HG03060 (cell line): ENCODE results near the gene KCND3.

Experiments used
- ATAC-seq: cut with Tn5 transposase; IDR thresholded peaks from one replicate; pipeline ENCODE4 v1.9.1; 2021; ENCODE audit warnings: low read depth, moderate number of reproducible peaks; ENCODE audit not compliant: unreplicated experiment

The KCND3 gene

DNA sequence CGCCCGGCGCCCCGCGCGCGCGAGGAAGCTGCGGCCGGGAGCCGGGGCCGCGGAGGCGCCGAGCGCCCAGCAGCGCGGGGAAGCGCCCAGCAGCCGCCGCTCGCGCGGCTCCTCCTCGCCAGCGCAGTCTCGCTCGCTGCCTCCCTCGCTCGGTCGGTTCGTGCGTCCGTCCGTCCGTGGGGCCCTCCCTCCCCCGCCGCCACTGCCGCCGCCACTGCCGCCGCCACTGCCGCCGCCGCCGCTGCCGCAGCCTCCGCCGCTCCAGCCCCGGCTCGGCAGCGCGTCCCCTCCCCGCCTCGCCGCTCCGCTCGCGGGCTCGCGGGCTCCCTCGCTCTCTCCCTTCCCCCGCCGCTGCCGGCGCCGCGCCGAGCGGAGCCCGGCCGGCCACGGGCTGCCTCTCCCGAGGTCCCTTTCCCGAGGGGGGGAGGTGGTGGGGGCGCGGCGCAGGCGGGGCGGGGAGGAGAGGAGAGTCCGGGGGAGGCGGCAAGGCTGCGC lies at the start of gene KCND3:
Gene KCND3, minus strand, starts transcription at position 138 of the 495 bp plus-strand sequence.
- ATAC-seq = no peak

DNA sequence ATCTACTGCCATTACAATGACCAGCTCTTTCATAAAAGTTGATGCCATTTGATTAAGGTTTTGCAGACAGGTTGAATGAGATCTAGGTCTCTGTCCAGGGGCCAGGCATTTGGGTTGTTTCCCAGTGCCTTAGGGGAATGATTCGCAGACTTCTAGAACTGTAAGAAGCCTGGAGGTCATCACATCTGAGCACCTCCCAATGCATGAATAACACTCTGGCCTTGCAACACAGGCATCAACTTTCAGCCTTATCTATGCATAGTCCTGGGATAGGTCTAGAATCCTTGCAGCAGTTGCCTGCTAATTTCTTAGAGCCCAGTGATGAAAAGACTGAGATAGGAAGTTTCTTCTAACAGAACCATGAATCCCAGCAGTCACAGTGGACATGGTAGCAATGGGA lies 44.8 kb upstream of the KCND3 start:
- ATAC-seq = no peak

DNA sequence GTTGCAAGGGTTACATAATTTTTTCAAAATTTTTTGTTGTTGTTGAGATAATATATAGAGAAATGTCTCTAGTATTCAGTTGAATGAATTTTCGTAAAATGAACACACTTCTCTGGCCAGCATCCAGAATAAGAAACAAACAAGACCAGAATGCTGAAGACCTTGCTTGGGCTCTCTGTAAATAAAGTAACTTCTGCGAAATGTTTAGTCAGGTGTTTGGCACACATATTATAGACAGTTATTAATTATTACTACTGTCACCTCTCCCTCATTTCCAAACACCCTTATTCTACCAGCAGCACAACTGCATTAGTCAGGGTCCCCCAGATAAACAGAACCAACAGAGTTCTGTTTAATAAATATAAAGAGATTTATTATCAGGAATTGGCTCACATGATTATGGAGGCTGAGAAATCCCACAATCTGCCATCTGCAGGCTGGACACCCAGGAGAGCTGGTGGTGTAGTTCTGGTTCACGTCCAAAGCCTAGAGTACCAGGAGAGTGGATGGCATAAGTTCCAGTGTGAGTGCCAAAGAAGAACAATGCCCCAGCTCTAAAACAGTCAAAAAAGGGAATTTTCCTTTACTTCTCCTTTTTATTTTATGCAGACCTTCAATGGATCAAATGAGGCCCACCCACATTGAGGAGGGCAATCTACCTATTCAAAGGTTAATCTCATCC lies 44.1 kb upstream of the KCND3 start:
- ATAC-seq = no peak

DNA sequence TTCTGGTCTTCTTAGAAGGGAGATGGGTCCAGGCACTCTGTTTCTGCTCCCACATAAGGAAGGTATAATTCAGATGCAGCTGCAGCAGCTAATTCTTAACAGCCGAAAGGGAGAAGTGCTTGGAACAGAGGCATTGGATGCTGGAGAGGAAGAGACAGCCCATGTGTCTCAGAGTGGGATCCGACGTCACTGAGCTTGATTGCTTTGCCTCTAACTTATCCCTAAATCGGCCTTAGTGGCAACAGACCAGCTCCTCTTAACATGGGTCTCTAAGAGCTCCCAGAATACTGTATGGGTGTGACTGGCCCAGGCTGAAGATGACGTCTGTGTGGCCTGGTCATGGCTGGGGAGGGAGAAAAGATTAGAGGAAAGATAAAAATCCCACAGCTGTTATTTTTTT lies 40.7 kb upstream of the KCND3 start:
- no peak for ATAC-seq

DNA sequence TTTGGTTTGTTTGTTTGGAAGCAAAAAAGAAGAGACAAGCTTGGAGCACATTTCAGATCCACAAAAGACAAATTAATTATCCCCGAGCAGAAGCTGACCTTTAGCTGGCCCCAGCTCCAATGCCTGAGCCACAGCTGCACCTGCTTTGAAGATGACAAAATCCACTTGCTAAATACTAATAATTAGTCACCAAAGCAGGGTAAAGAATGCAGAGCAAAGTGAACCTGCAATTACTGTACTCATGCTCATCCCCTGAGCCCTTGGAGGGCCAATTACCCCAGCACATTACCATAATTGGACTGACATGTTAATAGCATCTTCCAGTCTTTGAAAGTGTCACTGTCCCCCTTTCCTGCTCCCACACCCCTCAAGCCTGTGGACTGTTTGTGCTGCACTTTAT lies 38.2 kb upstream of the KCND3 start:
- ATAC-seq = no peak

DNA sequence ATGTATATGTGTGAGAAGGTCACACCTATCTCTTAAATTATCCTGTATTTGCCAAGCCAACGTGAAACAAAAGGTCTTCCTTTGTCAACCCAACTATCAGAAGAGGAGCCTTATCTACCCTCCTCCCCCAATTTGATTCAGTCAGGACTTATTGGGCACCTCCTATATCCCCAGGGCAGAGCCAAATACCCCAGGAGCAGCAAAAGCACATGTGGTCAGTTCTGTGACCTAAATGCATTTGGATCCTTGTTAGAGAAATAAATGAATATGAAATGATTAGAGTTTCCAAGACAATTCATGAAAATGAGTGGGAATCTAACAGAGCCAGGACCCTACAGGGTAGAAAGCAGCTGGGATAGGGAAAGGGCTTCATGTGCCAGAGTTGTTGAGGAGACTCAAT lies 37.0 kb upstream of the KCND3 start:
- ATAC-seq = no peak

DNA sequence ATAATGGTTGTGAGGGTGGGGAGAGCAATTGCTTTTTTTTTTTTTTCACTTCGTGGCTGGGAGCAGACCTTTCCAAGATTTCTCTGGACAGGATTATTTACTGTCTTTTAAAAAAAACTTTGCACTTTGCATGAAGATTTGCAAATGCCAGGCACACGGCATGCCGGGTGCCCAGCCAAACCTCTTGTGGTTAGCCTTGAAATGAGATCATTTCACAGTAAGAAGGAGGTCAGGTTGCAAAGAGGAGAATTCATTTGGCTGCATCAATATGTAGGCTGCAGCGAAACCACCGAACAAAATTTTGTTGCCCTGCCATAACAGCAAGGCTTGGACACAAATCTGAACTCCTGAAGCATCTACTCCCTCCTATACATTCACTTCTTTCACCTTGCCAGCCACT lies 36.5 kb upstream of the KCND3 start:
- ATAC-seq = no peak

DNA sequence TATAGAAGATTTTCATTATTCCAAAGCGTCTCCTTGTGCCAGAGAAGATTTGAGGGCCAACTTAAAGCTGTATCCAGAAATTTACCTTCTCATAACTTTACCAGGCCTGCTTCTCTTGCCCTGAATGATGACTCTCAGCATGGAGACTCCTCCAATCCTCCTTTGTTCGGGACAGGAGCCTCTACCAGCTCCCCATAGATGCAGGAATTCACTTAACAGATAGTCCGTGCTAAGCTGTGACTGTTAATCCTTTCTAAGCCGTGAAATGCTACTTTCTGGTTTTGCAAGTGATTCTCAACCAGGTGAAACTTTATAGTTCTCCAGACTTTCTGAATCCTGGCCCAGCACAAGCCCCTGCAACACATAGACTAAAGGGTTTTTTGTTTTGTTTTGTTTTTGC lies 31.8 kb upstream of the KCND3 start:
- ATAC-seq = no peak

DNA sequence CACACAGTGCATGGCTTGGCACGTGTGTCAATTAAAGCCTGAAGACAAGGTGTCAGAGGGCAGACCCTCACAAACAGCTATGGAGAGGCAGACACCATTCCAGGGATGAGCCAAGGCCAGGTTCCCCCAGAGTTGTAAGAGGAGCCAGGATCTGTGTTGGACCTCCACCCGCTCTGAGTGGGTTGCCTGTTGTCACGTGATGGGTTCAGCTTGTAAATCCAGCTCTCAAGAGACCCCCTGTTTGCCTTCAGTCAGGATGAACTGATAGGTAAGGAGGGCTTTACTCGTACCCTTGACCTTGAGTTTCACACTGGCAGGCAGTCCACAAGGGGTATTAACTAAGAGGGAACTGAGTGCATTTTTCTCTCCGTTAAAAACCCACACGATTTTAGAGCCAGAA lies 27.7 kb upstream of the KCND3 start:
- no peak for ATAC-seq

DNA sequence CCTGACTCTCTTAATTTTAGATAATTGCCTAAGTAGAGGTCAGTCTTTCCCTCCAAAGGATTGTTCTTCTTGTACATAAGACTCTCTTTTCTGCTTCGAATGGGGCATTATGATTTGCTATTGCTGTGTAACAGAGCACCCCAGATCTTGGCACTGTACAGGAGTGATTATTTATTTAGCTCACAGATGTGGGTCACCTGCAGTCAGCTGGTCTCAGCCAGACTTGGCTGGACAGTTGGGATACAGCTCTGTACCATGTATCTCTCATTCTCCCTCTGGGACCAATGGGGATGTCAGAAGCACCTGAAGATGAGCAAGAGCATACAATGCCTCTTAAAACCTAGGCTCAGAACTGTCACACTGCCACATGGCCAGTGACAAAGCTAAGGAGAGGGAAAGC lies 23.4 kb upstream of the KCND3 start:
- no peak for ATAC-seq

DNA sequence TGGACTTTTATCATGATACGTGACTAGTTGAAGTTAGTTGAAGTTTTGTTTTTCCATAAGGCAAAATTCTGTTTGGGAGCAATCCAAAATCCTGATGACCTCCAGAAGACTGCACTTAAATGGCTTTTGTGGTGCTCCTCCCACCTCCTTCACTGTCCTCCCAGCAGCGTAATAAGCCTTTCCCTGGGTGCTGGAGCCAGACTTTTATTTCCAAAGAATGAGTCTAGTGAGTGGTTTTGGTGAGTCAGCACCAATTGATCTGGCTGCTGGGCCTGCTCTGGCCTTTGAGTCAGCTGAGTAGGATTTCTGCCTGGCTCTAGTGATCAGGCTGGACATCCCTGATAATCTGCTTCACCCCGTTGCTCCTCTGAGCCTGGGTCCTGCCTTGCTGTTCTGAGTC lies 21.7 kb upstream of the KCND3 start:
- ATAC-seq = no peak

DNA sequence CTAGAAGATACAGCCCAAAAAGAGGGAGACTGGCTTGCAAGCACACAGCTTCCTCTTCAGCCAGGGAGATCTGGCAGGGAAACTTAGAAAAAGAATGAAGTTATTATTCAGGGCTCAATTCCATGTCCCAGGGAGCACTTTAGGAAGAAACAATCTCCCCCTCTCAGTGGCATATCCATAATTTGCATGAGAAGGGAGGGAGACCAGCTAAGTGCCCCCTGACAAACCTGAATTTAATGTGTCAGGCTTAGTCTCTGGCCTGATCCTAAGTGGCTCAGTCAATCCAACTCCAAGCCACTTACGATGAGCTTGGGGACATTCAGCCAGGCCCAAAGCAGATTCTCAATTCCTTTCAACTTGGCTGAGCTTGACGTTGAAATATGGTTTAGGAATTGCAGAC lies 17.7 kb upstream of the KCND3 start:
- no peak for ATAC-seq

DNA sequence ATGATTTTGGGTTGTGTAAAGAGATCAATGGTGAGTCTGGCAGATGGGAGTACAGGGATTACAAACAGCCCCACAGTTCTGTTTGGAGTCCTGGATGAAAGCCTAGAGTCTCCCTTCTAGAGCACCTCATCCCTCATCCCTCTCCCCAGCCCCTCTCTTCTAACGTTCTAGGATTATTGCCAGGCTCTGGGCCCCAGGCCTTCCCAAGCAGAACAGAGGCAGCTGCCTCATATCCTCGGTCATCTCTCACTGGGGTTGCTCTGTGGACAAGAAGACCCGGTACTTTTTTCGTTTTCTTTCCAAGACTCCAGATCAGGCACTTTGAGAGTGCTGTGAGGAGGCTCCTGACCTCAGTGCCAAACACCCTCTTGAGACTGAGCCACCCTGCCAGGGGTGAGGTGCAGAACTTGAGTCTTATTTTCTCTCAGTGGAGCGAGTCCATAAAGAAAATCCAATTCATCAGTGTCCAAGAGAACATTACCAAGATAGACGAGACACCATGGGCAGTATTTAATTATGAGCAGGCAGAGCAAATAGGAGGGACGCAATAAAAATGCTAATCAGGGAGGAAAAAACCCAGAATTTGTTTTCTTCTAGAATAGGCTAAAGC lies 17.1 kb upstream of the KCND3 start:
- no peak for ATAC-seq

DNA sequence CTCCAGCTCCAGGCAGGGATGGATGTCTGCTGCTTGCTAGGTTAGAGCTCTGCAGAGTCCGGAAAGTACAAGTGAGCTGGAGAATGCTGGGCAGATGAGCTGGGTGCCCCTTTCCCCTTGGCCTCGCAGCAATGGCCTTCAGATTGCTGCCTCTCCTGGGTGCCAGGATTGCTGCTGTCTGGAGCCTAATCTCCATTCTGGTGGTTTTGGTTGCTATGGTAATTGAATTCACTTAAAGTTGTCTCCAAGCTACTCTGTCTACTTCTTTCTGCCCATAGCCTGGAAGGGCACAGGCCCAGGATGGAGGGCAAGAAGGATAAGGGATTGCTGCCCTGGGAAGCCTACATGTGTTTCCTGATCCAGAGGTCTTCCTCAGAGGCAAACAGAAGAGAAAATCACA lies 14.6 kb upstream of the KCND3 start:
- ATAC-seq = no peak

DNA sequence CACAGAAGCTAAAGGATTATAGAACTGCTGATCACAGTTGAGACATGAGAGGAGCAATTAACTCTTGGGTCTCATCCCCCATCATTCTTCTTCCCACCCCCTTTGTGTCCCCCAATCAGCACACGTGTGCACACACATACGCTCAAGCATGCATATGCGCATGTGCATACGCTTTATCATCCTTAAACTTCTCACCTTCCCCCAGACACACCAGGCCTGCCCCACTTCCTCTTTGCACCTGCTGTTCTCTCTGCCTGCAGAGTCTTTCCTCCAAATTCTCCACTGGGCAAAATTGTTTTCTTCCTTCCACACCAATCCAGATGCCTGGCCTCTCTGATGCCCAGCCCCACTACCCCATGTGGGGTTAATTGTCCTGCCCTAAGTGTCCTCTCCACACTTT lies 13.0 kb upstream of the KCND3 start:
- no peak for ATAC-seq

DNA sequence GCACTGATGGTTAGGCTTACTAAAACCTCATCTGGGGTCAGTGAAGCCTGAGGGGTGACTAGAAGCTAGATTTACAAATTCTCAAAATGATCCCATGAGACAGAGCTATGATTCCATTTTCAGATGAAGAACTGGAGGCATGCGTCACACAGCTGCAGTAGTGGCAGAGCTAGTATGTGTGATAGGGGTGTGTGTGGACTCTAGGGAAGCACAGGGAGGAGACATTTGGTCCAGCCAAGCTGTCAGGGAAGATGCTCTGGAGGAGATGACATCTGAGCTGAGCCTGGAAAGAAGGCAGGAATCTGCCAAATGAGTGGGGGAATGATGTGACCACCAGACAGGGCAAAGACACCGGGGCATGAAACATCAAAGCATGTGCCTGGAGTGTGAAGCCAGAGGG lies 12.0 kb upstream of the KCND3 start:
- no peak for ATAC-seq

DNA sequence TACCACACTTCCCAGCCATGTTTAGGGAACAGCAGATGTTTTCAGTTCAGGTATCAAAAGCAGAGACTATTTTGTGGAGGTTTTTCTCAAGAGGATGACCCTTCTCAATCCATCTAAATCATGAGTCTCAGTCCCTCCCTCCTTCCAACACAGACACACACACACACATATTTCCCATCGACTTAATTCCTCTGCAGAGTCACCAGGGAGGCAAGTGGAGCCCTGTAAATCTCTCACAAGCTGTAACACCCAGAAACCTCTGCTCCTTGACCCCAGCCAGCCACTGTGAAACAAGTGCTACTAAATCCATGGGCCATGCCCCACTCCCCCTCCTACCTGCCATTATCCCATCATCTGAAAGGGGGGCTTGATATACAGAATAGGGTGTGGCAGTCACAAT lies 10.6 kb upstream of the KCND3 start:
- ATAC-seq = no peak

DNA sequence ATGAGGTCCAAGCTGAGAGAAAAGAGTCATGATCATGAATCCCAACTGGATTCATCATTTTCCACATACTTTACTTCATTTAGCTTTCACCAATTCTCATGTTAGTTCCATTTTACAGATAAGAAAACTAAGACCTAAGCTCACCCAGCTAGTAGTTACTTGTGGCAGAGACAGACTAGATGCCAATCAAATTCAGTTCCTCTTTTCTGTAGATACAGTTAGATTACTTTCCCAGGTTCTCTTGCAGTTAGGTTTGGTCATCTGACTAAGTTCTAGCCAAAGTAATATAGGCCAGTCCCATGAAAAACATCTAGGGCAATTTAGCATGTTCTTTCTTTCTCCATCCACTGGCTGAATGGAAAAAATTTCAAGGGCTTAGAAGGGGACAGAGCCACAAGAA lies 8.9 kb upstream of the KCND3 start:
- no peak for ATAC-seq

DNA sequence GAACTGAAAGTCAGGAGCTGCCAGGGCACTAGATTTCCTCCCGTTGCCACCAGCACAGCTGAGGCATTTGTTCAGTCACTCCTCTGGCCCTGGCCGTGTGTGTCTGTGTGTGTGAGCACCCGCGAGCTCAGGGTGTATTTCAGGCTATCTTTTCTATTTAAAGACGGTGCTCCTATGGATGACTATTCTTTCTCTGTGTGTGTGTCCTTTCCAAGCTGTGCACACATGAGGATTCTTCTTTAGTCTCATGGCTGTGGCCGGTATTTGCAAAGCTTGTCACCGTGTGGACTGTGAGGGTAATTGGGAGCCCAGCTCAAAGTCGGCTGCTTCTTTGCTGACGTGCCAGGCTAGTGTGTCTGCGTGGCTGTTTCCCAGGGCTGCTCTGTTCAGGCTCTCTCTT lies 3.0 kb upstream of the KCND3 start:
- ATAC-seq = no peak

DNA sequence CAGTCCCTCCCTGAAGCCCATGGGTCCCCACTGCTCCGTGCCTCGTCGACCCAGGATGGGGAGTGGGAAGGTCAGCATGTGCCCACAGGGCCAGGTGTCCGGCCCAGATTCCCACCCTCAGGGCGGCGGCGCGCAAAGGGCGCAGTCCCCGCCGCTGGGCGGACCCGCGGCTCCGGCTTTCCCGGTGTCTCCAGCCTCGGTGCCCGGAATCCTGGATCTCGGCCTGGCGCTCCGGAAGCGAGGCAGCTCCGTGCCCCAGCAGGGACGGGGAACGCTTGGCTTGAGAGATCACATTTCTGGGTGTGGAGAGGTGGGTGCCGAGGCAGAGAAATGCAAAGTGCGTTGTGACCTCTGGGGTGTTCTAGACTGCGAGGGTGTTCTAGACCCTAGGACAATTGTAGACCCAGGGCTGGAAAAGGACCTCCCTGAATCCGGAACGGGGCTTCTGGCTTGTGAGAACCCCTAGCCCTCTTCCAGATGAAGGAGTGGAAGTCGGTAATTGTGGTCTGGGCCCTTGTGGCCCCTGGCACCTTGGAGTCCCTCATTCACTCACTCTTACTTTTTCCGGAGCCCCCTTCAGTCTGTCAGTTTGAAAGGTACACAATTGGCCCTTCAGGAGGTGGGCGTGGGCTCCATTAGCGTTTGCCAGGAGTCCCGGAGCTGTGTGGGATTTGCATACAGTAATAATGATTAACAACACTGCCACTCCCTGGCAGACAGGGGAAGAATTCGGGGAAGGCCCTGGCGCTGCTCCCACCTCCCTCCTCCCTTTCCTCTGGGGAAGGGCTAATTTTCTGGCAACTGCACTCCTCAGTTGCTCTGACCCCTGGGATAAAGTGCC lies 1.6 kb upstream of the KCND3 start:
- no peak for ATAC-seq

DNA sequence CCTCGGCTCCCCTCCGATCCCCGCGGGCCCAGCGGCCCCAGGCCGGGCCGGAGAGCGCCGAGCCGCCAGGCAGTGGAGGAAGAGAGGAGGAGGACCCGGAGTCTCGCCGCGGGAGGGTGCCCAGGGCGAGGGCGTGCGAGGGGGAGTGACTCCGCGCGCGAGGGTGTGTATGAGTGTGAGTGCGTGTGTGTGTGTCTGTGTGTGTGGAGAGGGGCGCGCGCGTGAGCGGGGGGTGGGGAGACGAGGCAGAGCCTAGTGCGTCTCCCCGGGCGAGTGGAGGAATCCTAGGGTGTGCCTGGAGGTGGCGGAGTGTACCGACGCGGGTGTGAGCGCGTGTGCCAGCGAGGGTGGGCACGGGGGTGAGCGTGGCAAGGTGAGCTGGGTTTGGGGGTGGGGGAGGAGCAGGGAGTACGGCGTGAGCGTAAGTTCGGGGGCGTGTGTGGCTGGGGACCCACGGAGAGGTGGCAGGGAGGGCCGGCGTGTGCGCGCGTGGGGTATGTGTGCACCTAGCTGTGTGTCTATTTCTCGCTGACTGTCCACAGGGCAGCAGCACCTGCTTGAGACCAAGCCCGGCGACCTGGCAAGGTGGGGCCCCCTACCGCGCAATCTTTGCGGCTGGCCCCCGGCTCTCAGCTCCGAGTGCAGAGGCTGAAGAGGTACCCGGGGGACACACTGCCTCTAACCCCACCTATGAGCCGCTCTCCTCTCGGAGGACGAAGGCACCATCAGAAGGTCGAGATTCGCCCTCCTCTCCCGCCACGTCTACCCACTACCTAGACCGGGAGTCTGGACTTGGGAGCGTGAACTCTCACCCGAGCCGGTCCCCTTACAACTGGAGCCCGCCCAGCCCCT lies 784 bp upstream of the KCND3 start:
- no peak for ATAC-seq
